GM18526 (cell line): Measurements from ENCODE around the gene DNAJC18.

Source experiments
- POLR2A ChIP-seq: IDR thresholded peaks from 3 replicates; pipeline ENCODE4 v1.6.1; 2011; ENCODE audit not compliant: insufficient read length; ENCODE audit errors: extremely low read depth

DNAJC18 gene

GRCh38 chr5:139388198-139388821 lies 51.0 kb downstream of the DNAJC18 start:
- peak; percentile 31 for TF ChIP-seq POLR2A

DNA sequence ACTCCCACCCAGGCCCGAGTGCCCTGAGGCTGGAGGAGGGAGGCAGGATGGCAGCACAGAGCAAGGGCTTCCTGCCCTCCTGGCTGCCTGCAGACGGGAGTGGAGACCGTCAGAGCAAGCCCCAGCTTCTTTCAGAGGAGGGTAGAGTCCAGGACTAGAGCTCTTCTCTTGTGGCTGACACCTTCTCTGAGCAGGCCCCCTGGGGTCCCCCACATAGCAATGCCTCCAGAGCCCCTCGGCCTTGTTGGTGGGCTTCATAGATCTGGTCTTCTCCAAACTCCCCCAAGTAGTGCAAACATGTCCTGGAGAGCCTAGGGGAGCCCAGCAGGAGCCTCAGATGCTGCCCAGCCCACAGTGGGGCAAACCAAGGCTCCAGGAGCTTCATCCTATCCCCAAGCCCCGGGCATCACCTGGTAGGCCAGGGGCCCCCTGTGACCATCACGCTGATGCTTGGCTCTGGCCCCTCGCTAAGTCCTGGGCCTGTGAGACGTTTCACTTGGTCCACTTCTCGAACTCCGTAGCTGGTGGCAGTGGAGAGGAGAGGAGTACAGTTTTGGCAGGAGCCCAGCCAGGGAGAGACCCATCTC lies 51.6 kb downstream of the DNAJC18 start:
- TF ChIP-seq POLR2A: no peak

- no peak for TF ChIP-seq POLR2A
Measured at GRCh38 chr5:139386050-139386438, 53.3 kb downstream of the DNAJC18 start.

GRCh38 chr5:139385061-139386049 lies 54.0 kb downstream of the DNAJC18 start:
- TF ChIP-seq POLR2A: no peak

- peak; percentile 30 for TF ChIP-seq POLR2A
Measured at GRCh38 chr5:139384591-139385051, 54.7 kb downstream of the DNAJC18 start.

DNA sequence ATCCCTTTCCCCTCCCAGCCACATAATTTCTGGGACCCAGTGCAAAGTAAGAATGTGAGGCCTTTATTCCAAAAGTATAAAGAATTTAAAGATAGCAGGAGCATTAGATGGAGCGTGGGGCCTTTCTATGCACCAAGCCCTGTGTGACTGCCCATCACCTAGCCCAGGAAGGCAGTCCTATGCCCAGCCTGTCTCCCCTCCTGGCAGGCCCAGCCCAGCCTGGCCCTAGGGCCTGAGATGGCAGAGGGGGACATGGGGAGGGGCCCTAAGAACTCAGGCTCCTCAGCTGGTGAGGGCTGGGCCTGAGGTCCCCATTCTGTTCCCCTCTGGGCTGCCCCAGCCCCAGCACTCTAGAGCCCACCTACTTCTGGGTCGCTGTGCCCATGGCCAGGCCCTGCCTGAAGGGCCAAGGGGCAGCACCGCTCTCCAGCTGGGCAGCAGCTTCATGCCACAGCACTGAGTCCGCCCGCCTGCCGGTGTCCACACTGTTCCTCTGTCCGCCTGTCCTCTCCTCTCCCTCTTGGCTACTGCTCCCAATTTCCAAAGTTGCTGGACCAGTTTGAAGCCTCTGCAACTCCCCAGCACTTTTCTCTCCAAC lies 55.2 kb downstream of the DNAJC18 start:
- TF ChIP-seq POLR2A: no peak

- TF ChIP-seq POLR2A: no peak
Measured at GRCh38 chr5:139383275-139383992, 55.9 kb downstream of the DNAJC18 start, which contains the start of gene SLC23A1. SLC23A1 (minus strand) TSS chr5:139383297; CDS start chr5:139383253, 44 bp downstream.

GRCh38 chr5:139382807-139383206 lies 56.5 kb downstream of the DNAJC18 start:
- no peak for TF ChIP-seq POLR2A

GRCh38 chr5:139381837-139382761 lies 57.2 kb downstream of the DNAJC18 start:
- peak; percentile 20 for TF ChIP-seq POLR2A

- no peak for TF ChIP-seq POLR2A
Measured at GRCh38 chr5:139379626-139380449, 59.5 kb downstream of the DNAJC18 start.

DNA sequence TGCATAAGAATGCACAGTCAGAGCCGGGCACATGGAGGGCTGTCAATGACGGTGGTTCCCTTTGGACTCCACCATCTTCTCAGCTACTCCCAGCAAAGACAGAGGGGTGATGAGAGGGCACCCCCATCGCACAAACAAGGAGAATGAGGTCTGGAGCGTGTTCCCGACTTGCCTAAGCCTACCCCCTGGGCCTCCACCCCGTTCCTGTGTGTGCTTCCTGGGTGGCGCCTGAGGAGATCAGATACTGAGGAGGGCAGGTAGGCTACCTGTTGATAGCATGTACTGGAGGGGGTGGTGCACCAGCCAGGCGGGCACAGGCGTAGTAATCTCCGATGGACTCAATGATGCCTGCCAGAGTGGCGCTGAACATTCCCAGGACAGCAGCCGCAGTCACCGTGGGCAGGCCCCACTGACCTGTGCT lies 60.4 kb downstream of the DNAJC18 start:
- no peak for TF ChIP-seq POLR2A

GRCh38 chr5:139378101-139378825 lies 61.1 kb downstream of the DNAJC18 start:
- TF ChIP-seq POLR2A: no peak
